H1 (cell line): ENCODE data around the gene SPTSSB. TPM values are rescaled to one million over a fixed set of nuclear protein-coding genes. Genes with fewer than 3 reads are reported as not detected.

Experiments
- CTCF ChIA-PET: fragments of 300-600 bp; sonication (Branson Sonifier 250); formaldehyde crosslinking; loops from one replicate; lab custom pipeline; 2021; ENCODE audit not compliant: partially characterized antibody; lab: Charles Lee
- POLR2A ChIA-PET: fragments of 300-600 bp; sonication (Branson Sonifier 250); formaldehyde crosslinking; loops from one replicate; lab custom pipeline; 2021; ENCODE audit warnings: inconsistent platforms; ENCODE audit not compliant: partially characterized antibody; lab: Charles Lee
- DNase-seq, 2 experiments: peaks; one replicate each; pipeline versions ENCODE4 v3.0.0 to v3.0.0-alpha.2; 2010 to 2022; ENCODE audit warnings: low spot score in 2 of 2, low read depth in 1 of 2, mixed read lengths in 1 of 2
- FAIRE-seq: peaks from 2 replicates; lab custom pipeline; 2011; peaks lifted over from hg19 to GRCh38; lab: Jason Lieb, UNC
- H2AFZ ChIP-seq: 2 replicates; pipeline ENCODE4 v1.8.1; 2012; ENCODE audit warnings: low read length, inconsistent platforms
- H2AK5ac ChIP-seq: 2 replicates; pipeline ENCODE4 v1.6.1; 2013; ENCODE audit warnings: low read depth, low read length
- H2BK120ac ChIP-seq: replicated peaks from 2 replicates; pipeline ENCODE3; 2013; ENCODE audit warnings: low read depth, low read length, inconsistent platforms
- H2BK12ac ChIP-seq: 2 replicates; pipeline ENCODE4 v1.6.1; 2013; ENCODE audit warnings: low read depth, low read length
- H2BK15ac ChIP-seq: 2 replicates; pipeline ENCODE4 v1.6.1; 2013; ENCODE audit warnings: low read length
- H2BK20ac ChIP-seq: 2 replicates; pipeline ENCODE4 v1.6.1; 2013; ENCODE audit warnings: low read length
- H2BK5ac ChIP-seq: 2 replicates; pipeline ENCODE4 v1.6.1; 2013; ENCODE audit warnings: low read depth, low read length
- H3K14ac ChIP-seq: 2 replicates; pipeline ENCODE4 v1.6.1; 2013; ENCODE audit warnings: inconsistent platforms; ENCODE audit not compliant: insufficient read length
- H3K18ac ChIP-seq: 2 replicates; pipeline ENCODE4 v1.6.1; 2013; ENCODE audit warnings: low read length; ENCODE audit errors: extremely low read depth
- H3K23ac ChIP-seq: 2 replicates; pipeline ENCODE4 v1.6.1; 2013; ENCODE audit warnings: inconsistent platforms; ENCODE audit not compliant: insufficient read length
- H3K23me2 ChIP-seq: 2 replicates; pipeline ENCODE4 v1.6.1; 2013; ENCODE audit warnings: low read depth, low read length
- H3K27ac ChIP-seq: 2 replicates; pipeline ENCODE4 v1.6.1; 2011; ENCODE audit warnings: low read depth, low read length, inconsistent platforms
- H3K27me3 ChIP-seq, 4 experiments: replicated peaks in 1 of 4; 1 replicate in 1 of 4; 2 replicates in 3 of 4; pipeline versions ENCODE4 v1.6.1 to v1.8.1; 2011 to 2013; ENCODE audit warnings: low read length in 3 of 4, mild to moderate bottlenecking in 3 of 4, inconsistent platforms in 2 of 4, mixed read lengths in 2 of 4, moderate library complexity in 1 of 4; ENCODE audit not compliant: control insufficient read depth in 3 of 4, insufficient read depth in 3 of 4; ENCODE audit errors: extremely low read depth in 1 of 4
- H3K36me3 ChIP-seq, 4 experiments: 2 replicates each; pipeline versions ENCODE4 v1.6.1 to v1.8.1; 2011 to 2013; ENCODE audit warnings: mild to moderate bottlenecking in 4 of 4, low read length in 3 of 4, moderate library complexity in 2 of 4, control low read depth in 1 of 4, inconsistent platforms in 1 of 4; ENCODE audit not compliant: insufficient read depth in 4 of 4, control insufficient read depth in 2 of 4
- H3K4ac ChIP-seq: replicated peaks from 2 replicates; pipeline ENCODE3; 2013; ENCODE audit warnings: low read length, low read depth, mixed read lengths, inconsistent platforms; ENCODE audit not compliant: insufficient read length
- H3K4me1 ChIP-seq, 4 experiments: replicated peaks in 1 of 4; 1 replicate in 1 of 4; 2 replicates in 3 of 4; pipeline versions ENCODE4 v1.6.1 to v1.8.1; 2011 to 2013; ENCODE audit warnings: low read length in 3 of 4, inconsistent platforms in 2 of 4, mixed read lengths in 1 of 4; ENCODE audit not compliant: insufficient read depth in 4 of 4, control insufficient read depth in 3 of 4
- H3K4me2 ChIP-seq, 2 experiments: 2 replicates each; pipeline versions ENCODE4 v1.6.1 to v1.8.1; 2011 to 2013; ENCODE audit warnings: low read depth in 2 of 2, low read length in 2 of 2, control low read depth in 1 of 2, inconsistent platforms in 1 of 2, mild to moderate bottlenecking in 1 of 2; ENCODE audit not compliant: insufficient read depth in 1 of 2
- H3K4me3 ChIP-seq, 4 experiments: fragments of 200-600, 300-600 bp in 1 of 4; sonication (generic), shearing (Covaris generic), sonication (Bioruptor Twin) in 1 of 4; 2 replicates each; pipeline versions ENCODE4 v1.5.1 to v1.8.1; 2011 to 2016; ENCODE audit warnings: low read length in 4 of 4, low read depth in 3 of 4, control low read depth in 2 of 4, inconsistent platforms in 2 of 4, mild to moderate bottlenecking in 2 of 4, mixed read lengths in 1 of 4, moderate library complexity in 1 of 4; ENCODE audit not compliant: insufficient read depth in 2 of 4; ENCODE audit errors: extremely low read depth in 1 of 4
- H3K56ac ChIP-seq: replicated peaks from 2 replicates; pipeline ENCODE3; 2013; ENCODE audit warnings: low read depth, mild to moderate bottlenecking, mixed read lengths, low read length, inconsistent platforms; ENCODE audit not compliant: insufficient read length
- H3K79me1 ChIP-seq: 2 replicates; pipeline ENCODE4 v1.6.1; 2013; ENCODE audit warnings: low read depth, low read length, control low read depth
- H3K79me2 ChIP-seq, 2 experiments: 2 replicates each; pipeline versions ENCODE4 v1.6.1 to v1.8.1; 2012 to 2013; ENCODE audit warnings: low read length in 2 of 2, mild to moderate bottlenecking in 2 of 2, inconsistent platforms in 1 of 2; ENCODE audit not compliant: insufficient read depth in 2 of 2, control insufficient read depth in 1 of 2
- H3K9ac ChIP-seq, 4 experiments: replicated peaks in 1 of 4; 1 replicate in 1 of 4; 2 replicates in 3 of 4; pipeline versions ENCODE4 v1.6.1 to v1.8.1; 2011 to 2013; ENCODE audit warnings: low read depth in 3 of 4, low read length in 3 of 4, control low read depth in 2 of 4, mild to moderate bottlenecking in 2 of 4, moderate library complexity in 2 of 4, inconsistent platforms in 1 of 4; ENCODE audit errors: extremely low read depth in 1 of 4
- H3K9me3 ChIP-seq, 2 experiments: 2 replicates each; pipeline versions ENCODE4 v1.6.1 to v1.8.1; 2012 to 2013; ENCODE audit warnings: mild to moderate bottlenecking in 2 of 2, moderate library complexity in 2 of 2, control low read depth in 1 of 2, inconsistent platforms in 1 of 2, low read depth in 1 of 2, low read length in 1 of 2, mixed read lengths in 1 of 2; ENCODE audit not compliant: insufficient read depth in 2 of 2
- H4K20me1 ChIP-seq, 2 experiments: replicated peaks in 1 of 2; 2 replicates each; pipeline versions ENCODE3 to v1.8.1; 2011 to 2013; ENCODE audit warnings: inconsistent platforms in 2 of 2, low read length in 2 of 2, mild to moderate bottlenecking in 1 of 2; ENCODE audit not compliant: insufficient read depth in 2 of 2, control insufficient read depth in 1 of 2
- H4K5ac ChIP-seq: 2 replicates; pipeline ENCODE4 v1.6.1; 2013; ENCODE audit warnings: low read length, low read depth, mixed read lengths, inconsistent platforms; ENCODE audit not compliant: insufficient read length
- H4K8ac ChIP-seq: 2 replicates; pipeline ENCODE4 v1.8.0; 2013; ENCODE audit warnings: mild to moderate bottlenecking, moderate library complexity, low read length, inconsistent platforms; ENCODE audit not compliant: insufficient read depth; ENCODE audit errors: extremely low read depth
- H4K91ac ChIP-seq: replicated peaks from 2 replicates; pipeline ENCODE3; 2013; ENCODE audit warnings: low read length, mixed read lengths, inconsistent platforms; ENCODE audit not compliant: insufficient read length
- RXRA ChIP-seq: IDR thresholded peaks from 2 replicates; pipeline ENCODE4 v1.6.1; 2011; ENCODE audit warnings: low read depth, mild to moderate bottlenecking, low read length, moderate library complexity; ENCODE audit not compliant: insufficient read depth
- WGBS, 2 experiments: shearing (Covaris generic) in 1 of 2; methylation state at CpG; one replicate each; pipeline versions ENCODE4 v1.1.6 to v1.1.7; 2013 to 2015; ENCODE audit warnings: low lambda C conversion rate in 2 of 2, mixed read lengths in 2 of 2, inconsistent platforms in 1 of 2, low coverage in 1 of 2, missing lambda C conversion rate in 1 of 2; ENCODE audit not compliant: insufficient replicate concordance in 2 of 2, insufficient coverage in 1 of 2, insufficient read length in 1 of 2; ENCODE audit errors: extremely low coverage in 1 of 2, missing lambda C conversion rate in 1 of 2; 5-methylcytosine and 5-hydroxymethylcytosine counted together
- polyA plus RNA-seq, 7 experiments: library from polyadenylated mRNA; depleted of rRNA in 3 of 7; stranded (reverse) in 5 of 7; unstranded in 2 of 7; fragments of >200 nt in 5 of 7; fragments of 200-250 nt in 2 of 7; gene quantifications; 1 replicate in 5 of 7; 2 replicates in 1 of 7; 4 replicates in 1 of 7; pipeline versions ENCODE4 v1.2.1 to v1.2.3, GENCODE V29; 2011 to 2013; ENCODE audit warnings: missing spikeins in 2 of 7, mixed read lengths in 2 of 7
- total RNA-seq: library from RNA; stranded (reverse); fragmentation: NEBNext Ultra II Directional; extraction: Animal tissue kit (Norgen Biotek cat#: 25700); gene quantifications from 2 replicates; pipeline ENCODE4 v1.2.1, GENCODE V29; 2021
- TF ChIP-seq, protein P1 (sequence below), 3 experiments: IDR thresholded peaks; 1 replicate in 2 of 3; 2 replicates in 1 of 3; pipeline versions ENCODE4 v1.5.1 to v1.6.1; 2011; ENCODE audit warnings: low read length in 3 of 3, mild to moderate bottlenecking in 3 of 3, inconsistent platforms in 2 of 3, low read depth in 1 of 3, moderate library complexity in 1 of 3; ENCODE audit not compliant: insufficient read depth in 1 of 3; ENCODE audit errors: control extremely low read depth in 1 of 3

The SPTSSB gene
- total and polyA plus RNA-seq, 2 of the 8 experiments (the other 6 are each of a cell fraction or from before 2014, with no cell fraction given) = 33.4 to 52.5 TPM

DNA sequence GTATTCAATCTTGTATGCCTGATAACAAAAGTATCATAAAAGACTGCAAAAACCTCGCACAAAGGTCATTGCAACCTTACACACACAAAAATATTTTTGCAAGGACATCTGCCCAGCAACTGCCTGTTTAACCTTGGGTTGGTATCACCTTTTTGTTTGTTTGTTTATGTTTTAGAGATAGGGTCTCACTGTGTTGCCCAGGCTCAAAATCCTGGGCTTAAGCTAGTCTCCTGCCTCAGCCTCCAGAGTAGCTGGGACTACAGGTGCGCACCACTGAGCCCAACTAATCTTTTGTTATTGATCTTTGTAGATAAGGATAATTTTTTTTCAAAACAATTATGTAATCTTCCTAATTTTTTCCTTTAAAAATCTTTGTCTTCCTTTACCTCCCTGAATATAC, 54.2 kb downstream of the SPTSSB start:
- H4K20me1 ChIP-seq = no peaks in the 10 kb centered on the region
- H3K4me3 ChIP-seq = no peak overlapping the region
- H3K4ac ChIP-seq = no peak overlapping the region
- no peak overlapping the region for H3K4me2 ChIP-seq
- H2BK20ac ChIP-seq = no peak overlapping the region
- no peak overlapping the region for H2AK5ac ChIP-seq
- no peak overlapping the region for H4K91ac ChIP-seq
- H2BK15ac ChIP-seq = no peak overlapping the region
- H2BK120ac ChIP-seq = no peak overlapping the region
- no peaks in the 10 kb centered on the region for H3K27me3 ChIP-seq
- H3K79me2 ChIP-seq = no peaks in the 10 kb centered on the region
- H3K23me2 ChIP-seq = no peaks in the 10 kb centered on the region
- H4K8ac ChIP-seq = no peak overlapping the region
- 94% methylated on average over 2 of the region's 2 CpGs; no CpG with 5 or more reads in 1 of the 2 experiments for WGBS, 2 experiments
- H2BK12ac ChIP-seq = no peak overlapping the region
- no peak overlapping the region for H3K9ac ChIP-seq
- H3K9me3 ChIP-seq = no peaks in the 10 kb centered on the region
- H3K79me1 ChIP-seq = no peaks in the 10 kb centered on the region
- H3K4me1 ChIP-seq = no peaks in the 10 kb centered on the region
- H3K36me3 ChIP-seq = no peaks in the 10 kb centered on the region
- no peak for DNase-seq
- POLR2A ChIA-PET = interaction anchor here (0.7 kb wide), 1 partner anchor 105 kb away, joined by 3 read pairs; no protein-coding TSS in a partner anchor
- no peak overlapping the region for H2BK5ac ChIP-seq
- H3K23ac ChIP-seq = no peak overlapping the region
- no peak overlapping the region for H3K56ac ChIP-seq
- no peak overlapping the region for H3K18ac ChIP-seq
- H4K5ac ChIP-seq = no peak overlapping the region
- H2AFZ ChIP-seq = no peak overlapping the region
- CTCF ChIA-PET = interaction anchor here (0.6 to 2.8 kb wide), 5 partner anchors 10 to 42 kb away, joined by 3 to 21 read pairs (median 4); no protein-coding TSS in a partner anchor
- H3K14ac ChIP-seq = no peak overlapping the region
- no peak overlapping the region for H3K27ac ChIP-seq
- no peak for FAIRE-seq
- TF ChIP-seq, protein P1, sequence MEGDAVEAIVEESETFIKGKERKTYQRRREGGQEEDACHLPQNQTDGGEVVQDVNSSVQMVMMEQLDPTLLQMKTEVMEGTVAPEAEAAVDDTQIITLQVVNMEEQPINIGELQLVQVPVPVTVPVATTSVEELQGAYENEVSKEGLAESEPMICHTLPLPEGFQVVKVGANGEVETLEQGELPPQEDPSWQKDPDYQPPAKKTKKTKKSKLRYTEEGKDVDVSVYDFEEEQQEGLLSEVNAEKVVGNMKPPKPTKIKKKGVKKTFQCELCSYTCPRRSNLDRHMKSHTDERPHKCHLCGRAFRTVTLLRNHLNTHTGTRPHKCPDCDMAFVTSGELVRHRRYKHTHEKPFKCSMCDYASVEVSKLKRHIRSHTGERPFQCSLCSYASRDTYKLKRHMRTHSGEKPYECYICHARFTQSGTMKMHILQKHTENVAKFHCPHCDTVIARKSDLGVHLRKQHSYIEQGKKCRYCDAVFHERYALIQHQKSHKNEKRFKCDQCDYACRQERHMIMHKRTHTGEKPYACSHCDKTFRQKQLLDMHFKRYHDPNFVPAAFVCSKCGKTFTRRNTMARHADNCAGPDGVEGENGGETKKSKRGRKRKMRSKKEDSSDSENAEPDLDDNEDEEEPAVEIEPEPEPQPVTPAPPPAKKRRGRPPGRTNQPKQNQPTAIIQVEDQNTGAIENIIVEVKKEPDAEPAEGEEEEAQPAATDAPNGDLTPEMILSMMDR (IDR thresholded peaks at IDR 0.05; ENCODE audit: control extremely low read depth in 1 of 3, insufficient read depth in 1 of 3, low read depth in 1 of 3, low read length in 3 of 3) = no peak
- TF ChIP-seq RXRA = no peak
